BLaER1 treated with 17β-estradiol and CSF1 and Interleukin-3, amounts not matched to agents 10 nM and 100 nM (cell line): ENCODE results near the gene DNAJB6.
"Not testable (repeated sequence)": the region's sequence is repeated elsewhere in the genome, so short reads cannot be mapped to it uniquely, and the experiment has no call there.

Source experiments
- H3K27ac ChIP-seq, 11 experiments: shearing (Covaris generic); formaldehyde crosslinking; 2 replicates each; pipeline ENCODE4 v1.8.1; 2022
- H3K27me3 ChIP-seq, 11 experiments: shearing (Covaris generic); formaldehyde crosslinking; 2 replicates each; pipeline ENCODE4 v1.8.1; 2022
- H3K36me3 ChIP-seq, 11 experiments: shearing (Covaris generic); formaldehyde crosslinking; 2 replicates each; pipeline ENCODE4 v1.8.1; 2022
- H3K4me1 ChIP-seq, 10 experiments: shearing (Covaris generic); formaldehyde crosslinking; 2 replicates each; pipeline ENCODE4 v1.8.1; 2022
- H3K4me2 ChIP-seq, 11 experiments: shearing (Covaris generic); formaldehyde crosslinking; 2 replicates each; pipeline ENCODE4 v1.8.1; 2022
- H3K4me3 ChIP-seq, 10 experiments: shearing (Covaris generic); formaldehyde crosslinking; 2 replicates each; pipeline ENCODE4 v1.8.1; 2022
- H3K9ac ChIP-seq, 11 experiments: shearing (Covaris generic); formaldehyde crosslinking; 2 replicates each; pipeline ENCODE4 v1.8.1; 2022
- H3K9me3 ChIP-seq, 11 experiments: shearing (Covaris generic); formaldehyde crosslinking; replicated peaks in 1 of 11; 2 replicates each; pipeline ENCODE4 v1.8.1; 2022
- H4K20me1 ChIP-seq, 11 experiments: shearing (Covaris generic); formaldehyde crosslinking; 2 replicates each; pipeline ENCODE4 v1.8.1; 2022
- Cebpa-rat ChIP-seq, 11 experiments: shearing (Covaris generic); IDR thresholded peaks; 2 replicates each; pipeline ENCODE4 v1.8.1; 2022

DNAJB6 gene

DNA sequence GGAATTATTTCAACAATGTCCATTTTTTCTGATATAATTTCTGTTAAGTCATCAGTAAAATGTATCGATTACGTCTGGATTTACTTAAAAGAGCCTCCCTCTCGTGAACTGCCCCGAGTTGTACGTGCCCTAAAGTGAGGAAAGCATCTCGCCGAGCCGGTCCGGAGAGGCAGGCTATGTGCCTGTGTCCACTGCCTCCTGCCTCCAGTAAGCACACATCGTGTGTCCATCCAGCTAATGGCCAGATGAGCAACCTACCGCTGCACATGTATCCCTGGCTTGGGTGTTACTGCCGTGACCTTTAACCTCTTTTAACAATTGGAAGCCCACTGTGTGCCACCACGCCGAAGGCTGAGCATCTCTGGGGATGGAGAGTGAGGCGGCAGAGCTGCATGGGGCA is 23.2 kb upstream of the DNAJB6 start:
- no peak overlapping the region for H3K4me3 ChIP-seq
- H3K4me2 ChIP-seq = peak overlapping the region in 1 of 11 experiments; percentile 37; a peak in 2 of 22 replicates
- no peaks in the 10 kb centered on the region for H3K27me3 ChIP-seq
- no peaks in the 10 kb centered on the region for H3K9me3 ChIP-seq
- no peak overlapping the region for H3K9ac ChIP-seq
- no peak overlapping the region for H3K27ac ChIP-seq
- no peak for TF ChIP-seq Cebpa-rat (IDR thresholded peaks at IDR 0.05)
- no peaks in the 10 kb centered on the region for H3K36me3 ChIP-seq
- no peaks in the 10 kb centered on the region for H4K20me1 ChIP-seq
- H3K4me1 ChIP-seq = peaks cover 9 to 65% (median 33%) of the 10 kb centered on the region in 10 experiments

DNA sequence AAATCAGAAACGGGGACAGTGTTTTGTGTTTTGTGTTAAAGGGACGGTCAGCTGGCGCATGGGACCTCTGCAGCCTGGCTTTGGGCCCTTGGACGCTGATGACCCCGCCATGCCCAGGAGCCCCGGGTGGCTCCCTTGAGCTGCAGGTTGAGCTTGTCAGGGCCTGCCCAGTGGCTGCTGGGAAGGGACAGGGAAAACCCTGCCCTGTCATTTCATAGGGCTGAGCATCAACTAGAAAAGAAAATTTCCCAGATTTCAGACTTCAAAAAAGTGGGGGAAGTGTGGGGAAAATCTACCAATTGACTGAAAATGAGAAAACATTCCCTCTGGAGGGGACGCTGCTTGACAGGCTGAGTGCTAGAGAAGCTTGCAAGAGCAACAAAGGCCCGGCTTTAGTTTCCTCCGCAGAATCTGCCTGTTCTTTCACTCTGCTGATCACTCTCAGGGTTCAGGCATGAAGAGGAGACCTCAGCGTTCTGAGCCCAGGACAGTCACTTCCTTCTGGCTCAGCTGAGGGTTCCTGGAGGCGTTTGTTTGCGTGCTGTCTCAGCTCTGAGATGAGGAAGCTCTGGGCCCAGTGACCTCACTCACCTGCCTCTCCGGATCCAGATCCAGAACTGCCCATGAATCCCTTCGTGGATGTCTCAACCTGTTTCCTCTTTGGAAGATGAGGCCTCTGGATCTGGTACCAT is 18.6 kb upstream of the DNAJB6 start:
- no peaks in the 10 kb centered on the region for H3K27me3 ChIP-seq
- no peaks in the 10 kb centered on the region for H4K20me1 ChIP-seq
- H3K9me3 ChIP-seq = no peaks in the 10 kb centered on the region
- peak overlapping the region in 10 of 11 experiments; percentile 19 to 75 (median 56); a peak in 16 of 22 replicates for H3K9ac ChIP-seq
- TF ChIP-seq Cebpa-rat (IDR thresholded peaks at IDR 0.05) = no peak
- H3K4me1 ChIP-seq = peaks cover 35 to 58% (median 45%) of the 10 kb centered on the region in 10 experiments
- H3K27ac ChIP-seq = peak overlapping the region; percentile 2 to 83 (median 63); a peak in 19 of 22 replicates
- H3K36me3 ChIP-seq = no peaks in the 10 kb centered on the region
- 0 out of 20 replicates have a peak overlapping the region, but pooled peaks of 1 of the 10 experiments have one; percentile 22 for H3K4me3 ChIP-seq
- H3K4me2 ChIP-seq = peak overlapping the region; percentile 26 to 94 (median 70)

DNA sequence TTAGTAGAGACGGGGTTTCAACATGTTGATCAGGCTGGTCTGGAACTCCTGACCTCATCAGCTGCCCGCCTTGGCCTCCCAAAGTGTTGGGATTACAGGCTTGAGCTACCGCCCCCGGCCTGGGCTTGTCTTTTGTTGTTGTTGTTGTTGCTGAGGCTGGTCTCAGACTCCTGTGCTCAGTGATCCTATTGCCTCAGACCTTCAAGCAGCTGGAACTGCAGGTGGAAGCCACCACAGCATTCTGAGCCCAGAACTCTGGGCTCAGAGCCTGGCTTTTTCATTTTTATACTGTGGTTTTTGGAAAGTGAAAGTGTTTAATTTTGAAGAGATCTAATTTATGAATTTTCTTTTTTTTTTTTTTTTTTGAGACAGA is 16.2 kb upstream of the DNAJB6 start:
- no peaks in the 10 kb centered on the region for H3K36me3 ChIP-seq
- no peaks in the 10 kb centered on the region for H3K9me3 ChIP-seq
- peak overlapping the region in 10 of 11 experiments; percentile 8 to 70 (median 62); a peak in 18 of 22 replicates for H3K27ac ChIP-seq
- no peak overlapping the region; a peak in 1 of 20 replicates for H3K4me3 ChIP-seq
- H3K4me1 ChIP-seq = peaks cover 42 to 60% (median 51%) of the 10 kb centered on the region in 10 experiments
- TF ChIP-seq Cebpa-rat (IDR thresholded peaks at IDR 0.05) = peak in 3 of 11 experiments; percentile 11 to 59 (median 39); a peak in 2 of 22 replicates
- peak overlapping the region in 9 of 11 experiments; percentile 5 to 56 (median 38); a peak in 14 of 22 replicates for H3K9ac ChIP-seq
- peak overlapping the region; percentile 49 to 86 (median 74) for H3K4me2 ChIP-seq
- no peaks in the 10 kb centered on the region for H3K27me3 ChIP-seq
- H4K20me1 ChIP-seq = no peaks in the 10 kb centered on the region

DNA sequence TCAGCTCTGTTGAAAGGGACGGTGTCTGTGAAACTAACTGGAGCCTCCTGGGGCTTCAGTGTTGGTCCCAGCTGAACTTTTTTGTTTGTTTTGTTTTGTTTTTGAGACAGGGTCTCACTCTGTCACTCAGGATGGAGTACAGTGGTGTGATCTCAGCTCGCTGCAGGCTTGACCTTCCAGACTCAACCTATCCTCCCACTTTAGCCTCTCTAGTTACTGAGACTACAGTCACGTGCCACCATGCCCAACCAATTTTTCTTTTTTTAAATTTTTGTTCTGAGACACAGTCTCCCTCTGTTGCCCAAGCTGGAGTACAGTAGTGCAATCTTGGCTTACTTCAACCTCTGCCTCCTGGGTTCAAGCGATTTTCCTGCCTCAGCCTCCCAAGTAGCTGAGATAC is 13.4 kb upstream of the DNAJB6 start:
- peaks cover 0 to 10% (median 0%) of the 10 kb centered on the region in 11 experiments; a peak in 3 of 22 replicates for H3K9me3 ChIP-seq
- H3K27ac ChIP-seq = peak overlapping the region in 4 of 11 experiments; percentile 11 to 22 (median 16); a peak in 3 of 22 replicates
- H4K20me1 ChIP-seq = no peaks in the 10 kb centered on the region
- H3K4me1 ChIP-seq = peaks cover 35 to 45% (median 42%) of the 10 kb centered on the region in 10 experiments
- 0 out of 22 replicates have a peak overlapping the region, but pooled peaks of 1 of the 11 experiments have one; percentile 1 for H3K9ac ChIP-seq
- H3K36me3 ChIP-seq = no peaks in the 10 kb centered on the region
- TF ChIP-seq Cebpa-rat (IDR thresholded peaks at IDR 0.05) = no peak
- H3K4me3 ChIP-seq = no peak overlapping the region
- peak overlapping the region in 9 of 11 experiments; percentile 9 to 43 (median 22); a peak in 9 of 22 replicates for H3K4me2 ChIP-seq
- no peaks in the 10 kb centered on the region for H3K27me3 ChIP-seq

DNA sequence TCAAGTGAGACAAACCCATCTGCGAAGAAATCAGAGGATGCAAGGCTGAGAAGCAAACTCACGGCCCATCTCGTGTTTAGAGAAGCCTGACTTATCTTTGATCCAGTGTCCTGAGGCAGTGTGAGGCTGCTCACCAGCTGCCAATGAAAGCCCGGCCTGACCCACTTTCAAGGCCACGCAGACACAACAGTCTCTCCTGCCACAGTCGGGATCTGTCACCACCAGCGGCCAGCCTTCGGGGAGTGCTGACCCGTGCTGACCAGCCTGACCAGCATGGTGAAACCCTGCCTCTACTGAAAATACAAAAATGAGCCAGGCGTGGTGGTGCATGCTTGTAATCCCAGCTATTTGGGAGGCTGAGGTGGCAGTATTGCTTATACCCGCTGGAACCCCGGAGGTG is 7.4 kb upstream of the DNAJB6 start:
- Histone ChIP-seq H4K20me1 (no peaks in the 10 kb centered on the region), H3K27ac (peak overlapping the region in 2 of 11 experiments; percentile 18 to 31; a peak in 2 of 22 replicates), H3K36me3 (no peaks in the 10 kb centered on the region), H3K4me1 (peaks cover 46 to 60% (median 56%) of the 10 kb centered on the region in 10 experiments), H3K4me3 (no peak overlapping the region), H3K9ac (peak overlapping the region in 3 of 11 experiments; percentile 13 to 42 (median 26); a peak in 1 of 22 replicates), H3K4me2 (peak overlapping the region; percentile 2 to 96 (median 48); a peak in 21 of 22 replicates), H3K27me3 (no peaks in the 10 kb centered on the region), H3K9me3 (peaks cover 0 to 10% (median 0%) of the 10 kb centered on the region in 11 experiments; a peak in 3 of 22 replicates)
- no peak for TF ChIP-seq Cebpa-rat (IDR thresholded peaks at IDR 0.05)

DNA sequence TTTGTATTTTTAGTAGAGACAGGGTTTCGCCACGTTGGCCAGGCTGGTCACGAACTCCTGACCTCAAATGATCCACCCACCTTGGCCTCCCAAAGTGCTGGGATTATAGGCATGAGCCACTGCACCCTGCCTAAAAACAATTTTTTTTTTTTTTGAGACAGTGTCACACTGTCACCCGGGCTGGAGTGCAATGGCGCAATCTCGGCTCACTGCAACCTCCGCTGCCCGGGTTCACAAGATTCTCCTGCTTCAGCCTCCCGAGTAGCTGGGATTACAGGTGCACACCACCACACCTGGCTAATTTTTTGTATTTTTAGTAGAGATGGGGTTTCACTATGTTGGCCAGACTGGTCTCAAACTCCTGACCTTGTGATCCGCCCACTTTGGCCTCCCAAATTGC is 6.2 kb upstream of the DNAJB6 start:
- H3K9ac ChIP-seq, H3K4me3 ChIP-seq, H3K36me3 ChIP-seq, H3K9me3 ChIP-seq, H3K27me3 ChIP-seq, H4K20me1 ChIP-seq: not testable (repeated sequence)
- H3K4me1 ChIP-seq = peaks cover 58 to 71% (median 67%) of the 10 kb centered on the region in 10 experiments
- peak overlapping the region; percentile 39 to 96 (median 48); a peak in 21 of 22 replicates for H3K4me2 ChIP-seq
- peak overlapping the region in 1 of 11 experiments; percentile 45; a peak in 3 of 22 replicates for H3K27ac ChIP-seq

DNA sequence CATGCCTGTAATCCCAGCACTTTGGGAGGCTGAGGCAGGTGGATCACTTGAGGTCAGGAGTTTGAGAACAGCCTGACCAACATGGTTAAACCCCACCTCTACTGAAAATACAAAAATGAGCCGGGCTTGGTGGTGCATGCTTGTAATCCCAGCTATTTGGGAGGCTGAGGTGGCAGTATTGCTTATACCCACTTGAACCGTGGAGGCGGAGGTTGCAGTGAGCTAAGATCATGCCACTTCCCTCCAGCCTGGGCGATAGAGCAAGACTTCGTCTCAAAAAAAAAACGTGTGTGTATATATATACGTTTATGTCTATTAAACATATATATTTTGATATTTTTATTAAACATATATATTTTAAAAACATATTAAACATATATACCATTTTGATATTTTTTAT is 5.8 kb upstream of the DNAJB6 start:
- not testable (repeated sequence) for H3K9me3 ChIP-seq, H4K20me1 ChIP-seq, H3K4me3 ChIP-seq, H3K27me3 ChIP-seq, H3K9ac ChIP-seq, H3K36me3 ChIP-seq
- Histone ChIP-seq H3K27ac (peak overlapping the region in 2 of 11 experiments; percentile 45 to 96; a peak in 1 of 22 replicates), H3K4me1 (peaks cover 62 to 76% (median 72%) of the 10 kb centered on the region in 10 experiments), H3K4me2 (peak overlapping the region; percentile 39 to 96 (median 48))

DNA sequence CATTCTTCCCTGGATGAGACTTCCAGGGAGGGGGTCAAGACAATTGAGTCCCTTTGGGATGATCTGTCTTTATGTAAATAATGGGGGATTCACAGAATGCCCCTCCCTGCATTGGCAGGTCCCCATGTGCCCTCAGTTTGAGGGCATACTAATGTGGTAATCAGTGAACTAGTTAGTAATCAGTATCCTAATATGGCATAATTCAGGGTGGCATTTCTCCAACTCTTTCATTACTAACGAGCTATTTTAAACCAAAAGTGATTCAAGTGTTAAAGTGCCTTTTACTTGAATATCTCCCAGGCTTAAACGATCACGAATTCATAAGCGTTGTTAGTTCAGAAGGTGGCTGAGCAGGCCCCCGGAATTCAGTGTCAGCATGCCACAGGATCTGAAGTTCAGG is 1.6 kb upstream of the DNAJB6 start:
- Histone ChIP-seq H3K4me2 (peak overlapping the region; percentile 89 to 99 (median 94)), H3K9ac (peak overlapping the region; percentile 89 to 96 (median 93); a peak in 20 of 22 replicates), H3K27ac (peak overlapping the region in 10 of 11 experiments; percentile 93 to 98 (median 96); a peak in 21 of 22 replicates), H3K4me3 (peak overlapping the region; percentile 5 to 96 (median 84); a peak in 17 of 20 replicates), H3K36me3 (peaks cover 0 to 18% (median 4%) of the 10 kb centered on the region in 11 experiments; a peak in 8 of 22 replicates), H3K4me1 (peaks cover 68 to 82% (median 76%) of the 10 kb centered on the region in 10 experiments), H3K9me3 (no peaks in the 10 kb centered on the region), H4K20me1 (peaks cover 29 to 31% (median 30%) of the 10 kb centered on the region in 11 experiments), H3K27me3 (no peaks in the 10 kb centered on the region)
- TF ChIP-seq Cebpa-rat (IDR thresholded peaks at IDR 0.05) = no peak

DNA sequence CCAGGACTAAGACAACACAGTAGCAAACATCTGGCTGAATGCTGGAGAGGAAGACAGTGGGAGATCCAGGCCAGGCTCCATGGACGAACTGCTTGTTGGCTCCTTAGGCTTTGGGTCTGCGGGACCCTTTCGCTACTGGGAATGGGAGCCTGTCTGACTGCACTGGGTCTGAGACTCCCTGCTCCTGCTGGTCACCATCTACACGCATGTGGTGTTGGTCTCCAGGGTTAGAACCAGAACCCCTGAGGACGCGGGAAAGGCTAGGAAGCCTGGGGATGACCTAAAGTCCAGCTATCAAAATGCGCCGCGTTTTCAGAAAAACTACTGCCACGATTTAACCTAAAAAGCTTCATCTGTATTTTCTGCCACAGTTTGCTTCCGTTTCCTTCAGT is 817 bp upstream of the DNAJB6 start:
- peak overlapping the region; percentile 89 to 96 (median 93) for H3K9ac ChIP-seq
- H3K4me2 ChIP-seq = peak overlapping the region; percentile 89 to 99 (median 94)
- H3K27ac ChIP-seq = peak overlapping the region; percentile 90 to 98 (median 96)
- H3K36me3 ChIP-seq = peaks cover 0 to 26% (median 11%) of the 10 kb centered on the region in 11 experiments; a peak in 13 of 22 replicates
- no peaks in the 10 kb centered on the region for H3K27me3 ChIP-seq
- H4K20me1 ChIP-seq = peaks cover 36 to 38% (median 37%) of the 10 kb centered on the region in 11 experiments
- H3K4me3 ChIP-seq = peak overlapping the region; percentile 72 to 96 (median 84)
- TF ChIP-seq Cebpa-rat (IDR thresholded peaks at IDR 0.05) = no peak
- H3K4me1 ChIP-seq = peaks cover 68 to 82% (median 76%) of the 10 kb centered on the region in 10 experiments
- H3K9me3 ChIP-seq = no peaks in the 10 kb centered on the region
